ENCODE measurements around the gene KNCN.

KNCN gene

DNA sequence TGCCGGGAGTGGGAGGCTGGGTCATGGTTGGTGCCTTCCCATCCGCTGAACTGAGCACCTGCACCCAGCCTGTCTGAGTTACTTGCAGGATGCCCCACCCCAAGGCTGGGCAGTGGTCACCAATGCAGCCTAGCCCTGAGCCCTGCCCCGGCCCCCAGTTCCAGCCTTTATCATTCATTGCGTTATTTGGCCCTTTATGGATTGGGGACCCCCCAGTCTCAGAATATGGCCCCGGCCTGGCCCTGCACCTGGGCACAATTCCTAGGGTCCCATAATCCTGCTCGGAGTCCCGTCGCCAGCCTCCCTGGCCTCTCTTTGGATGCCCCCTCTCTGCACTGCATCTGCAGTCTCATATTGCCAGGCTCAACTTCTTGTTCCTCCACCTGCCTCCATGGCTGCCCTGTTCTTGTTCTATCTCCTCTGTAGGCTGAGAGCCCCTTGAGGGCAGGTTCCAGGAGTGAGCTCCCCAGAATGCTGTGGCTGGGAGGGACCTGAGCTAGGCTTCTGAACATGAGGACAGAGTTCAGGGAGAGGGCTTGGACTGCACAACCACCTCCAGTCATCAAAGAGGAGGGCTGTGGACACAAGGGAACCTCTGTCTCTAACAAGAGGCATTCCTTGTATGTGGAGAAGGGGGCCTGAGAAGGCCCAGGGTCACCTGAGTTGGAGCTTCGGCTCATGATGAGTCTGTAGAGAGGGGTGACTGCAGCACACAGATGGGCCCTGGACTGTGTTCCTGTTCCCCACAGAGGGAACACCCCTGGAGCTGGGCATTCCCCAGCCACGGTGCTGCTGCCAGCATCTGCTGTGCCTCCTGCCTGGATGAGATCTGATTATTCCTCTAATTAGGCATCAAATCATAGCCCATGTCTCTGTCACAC is 1.1 kb upstream of the KNCN start (continued):
- TF ChIP-seq, protein P1, sequence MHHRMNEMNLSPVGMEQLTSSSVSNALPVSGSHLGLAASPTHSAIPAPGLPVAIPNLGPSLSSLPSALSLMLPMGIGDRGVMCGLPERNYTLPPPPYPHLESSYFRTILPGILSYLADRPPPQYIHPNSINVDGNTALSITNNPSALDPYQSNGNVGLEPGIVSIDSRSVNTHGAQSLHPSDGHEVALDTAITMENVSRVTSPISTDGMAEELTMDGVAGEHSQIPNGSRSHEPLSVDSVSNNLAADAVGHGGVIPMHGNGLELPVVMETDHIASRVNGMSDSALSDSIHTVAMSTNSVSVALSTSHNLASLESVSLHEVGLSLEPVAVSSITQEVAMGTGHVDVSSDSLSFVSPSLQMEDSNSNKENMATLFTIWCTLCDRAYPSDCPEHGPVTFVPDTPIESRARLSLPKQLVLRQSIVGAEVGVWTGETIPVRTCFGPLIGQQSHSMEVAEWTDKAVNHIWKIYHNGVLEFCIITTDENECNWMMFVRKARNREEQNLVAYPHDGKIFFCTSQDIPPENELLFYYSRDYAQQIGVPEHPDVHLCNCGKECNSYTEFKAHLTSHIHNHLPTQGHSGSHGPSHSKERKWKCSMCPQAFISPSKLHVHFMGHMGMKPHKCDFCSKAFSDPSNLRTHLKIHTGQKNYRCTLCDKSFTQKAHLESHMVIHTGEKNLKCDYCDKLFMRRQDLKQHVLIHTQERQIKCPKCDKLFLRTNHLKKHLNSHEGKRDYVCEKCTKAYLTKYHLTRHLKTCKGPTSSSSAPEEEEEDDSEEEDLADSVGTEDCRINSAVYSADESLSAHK (tag by site-specific recombination; IDR thresholded peaks at IDR 0.05) = no peak
- TF ChIP-seq ZFP3 (tag by site-specific recombination; IDR thresholded peaks at IDR 0.05; ENCODE audit: low read depth) = no peak
- no peak for TF ChIP-seq ZNF341 (tag by site-specific recombination; IDR thresholded peaks at IDR 0.05; ENCODE audit: low read depth)
- no peak for TF ChIP-seq FEZF1 (tag by site-specific recombination; IDR thresholded peaks at IDR 0.05)
- TF ChIP-seq YY1 (tag by site-specific recombination; IDR thresholded peaks at IDR 0.05) = no peak
- no peak for TF ChIP-seq ZNF473 (tag by site-specific recombination; IDR thresholded peaks at IDR 0.05)
- TF ChIP-seq, protein P2, sequence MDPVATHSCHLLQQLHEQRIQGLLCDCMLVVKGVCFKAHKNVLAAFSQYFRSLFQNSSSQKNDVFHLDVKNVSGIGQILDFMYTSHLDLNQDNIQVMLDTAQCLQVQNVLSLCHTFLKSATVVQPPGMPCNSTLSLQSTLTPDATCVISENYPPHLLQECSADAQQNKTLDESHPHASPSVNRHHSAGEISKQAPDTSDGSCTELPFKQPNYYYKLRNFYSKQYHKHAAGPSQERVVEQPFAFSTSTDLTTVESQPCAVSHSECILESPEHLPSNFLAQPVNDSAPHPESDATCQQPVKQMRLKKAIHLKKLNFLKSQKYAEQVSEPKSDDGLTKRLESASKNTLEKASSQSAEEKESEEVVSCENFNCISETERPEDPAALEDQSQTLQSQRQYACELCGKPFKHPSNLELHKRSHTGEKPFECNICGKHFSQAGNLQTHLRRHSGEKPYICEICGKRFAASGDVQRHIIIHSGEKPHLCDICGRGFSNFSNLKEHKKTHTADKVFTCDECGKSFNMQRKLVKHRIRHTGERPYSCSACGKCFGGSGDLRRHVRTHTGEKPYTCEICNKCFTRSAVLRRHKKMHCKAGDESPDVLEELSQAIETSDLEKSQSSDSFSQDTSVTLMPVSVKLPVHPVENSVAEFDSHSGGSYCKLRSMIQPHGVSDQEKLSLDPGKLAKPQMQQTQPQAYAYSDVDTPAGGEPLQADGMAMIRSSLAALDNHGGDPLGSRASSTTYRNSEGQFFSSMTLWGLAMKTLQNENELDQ (tag by site-specific recombination; IDR thresholded peaks at IDR 0.05; ENCODE audit: low read depth) = no peak
- TF ChIP-seq ZNF76 (tag by site-specific recombination; IDR thresholded peaks at IDR 0.05; ENCODE audit: borderline replicate concordance, low read depth) = no peak
- no peak for TF ChIP-seq ZNF274 (IDR thresholded peaks at IDR 0.05; ENCODE audit: low read length)
- no peak for TF ChIP-seq ZNF274 (tag by site-specific recombination; IDR thresholded peaks at IDR 0.05; ENCODE audit: borderline replicate concordance)
- TF ChIP-seq ZNF16 (tag by site-specific recombination; IDR thresholded peaks at IDR 0.05; ENCODE audit: low read depth) = no peak

DNA sequence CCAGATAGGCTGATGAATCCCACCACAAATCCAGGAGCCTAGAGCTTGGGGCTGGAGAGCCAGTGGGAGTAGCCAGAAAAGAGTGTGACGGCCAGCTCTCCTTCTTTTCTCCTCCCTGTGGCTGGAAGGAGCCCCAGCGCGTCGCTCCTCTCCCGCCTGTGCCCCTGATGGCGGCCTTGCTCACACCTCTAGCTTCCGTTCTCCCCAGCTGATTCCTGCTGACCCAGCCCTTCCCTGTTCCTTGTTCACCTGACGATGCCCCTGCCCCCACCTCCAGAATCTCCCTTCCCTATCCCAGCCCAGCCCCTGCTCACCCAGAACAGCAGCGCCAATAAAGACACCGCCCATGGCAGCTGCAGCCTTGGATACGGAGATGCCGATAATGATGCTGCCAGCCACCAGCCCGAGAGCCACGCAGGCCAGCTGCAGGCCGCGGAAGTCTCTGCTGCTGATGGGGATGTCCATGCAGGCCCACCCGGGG is 656 bp downstream of the KNCN start:
- Histone ChIP-seq H3K4me1 (ENCODE audit: control insufficient read depth, insufficient read depth, low read length) (no peaks in the 10 kb centered on the region), H3K9me3 (ENCODE audit: control insufficient read depth, insufficient read depth, low read depth, low read length) (no peaks in the 10 kb centered on the region), H3K36me3 (ENCODE audit: control insufficient read depth in 2 of 2, insufficient read depth in 1 of 2, low read length in 2 of 2) (no peaks in the 10 kb centered on the region), H3K27ac (ENCODE audit: extremely low read depth, low read depth, low read length) (no peak overlapping the region), H3K4me3 (ENCODE audit: low read depth, low read length) (no peak overlapping the region)
- TF ChIP-seq ZNF830 (tag by site-specific recombination; IDR thresholded peaks at IDR 0.05; ENCODE audit: low read depth) (no peak), ZFP69B (tag by site-specific recombination; IDR thresholded peaks at IDR 0.05) (no peak), ZNF473 (tag by site-specific recombination; IDR thresholded peaks at IDR 0.05) (no peak), ZFP37 (tag by site-specific recombination; IDR thresholded peaks at IDR 0.05) (no peak)
- TF ChIP-seq, protein P3, sequence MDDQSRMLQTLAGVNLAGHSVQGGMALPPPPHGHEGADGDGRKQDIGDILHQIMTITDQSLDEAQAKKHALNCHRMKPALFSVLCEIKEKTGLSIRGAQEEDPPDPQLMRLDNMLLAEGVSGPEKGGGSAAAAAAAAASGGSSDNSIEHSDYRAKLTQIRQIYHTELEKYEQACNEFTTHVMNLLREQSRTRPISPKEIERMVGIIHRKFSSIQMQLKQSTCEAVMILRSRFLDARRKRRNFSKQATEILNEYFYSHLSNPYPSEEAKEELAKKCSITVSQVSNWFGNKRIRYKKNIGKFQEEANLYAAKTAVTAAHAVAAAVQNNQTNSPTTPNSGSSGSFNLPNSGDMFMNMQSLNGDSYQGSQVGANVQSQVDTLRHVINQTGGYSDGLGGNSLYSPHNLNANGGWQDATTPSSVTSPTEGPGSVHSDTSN (CRISPR knock-in tag; IDR thresholded peaks at IDR 0.05) = no peak
- CTCF ChIA-PET = interaction anchor here (0.7 to 1.1 kb wide), 5 partner anchors 15 to 175 kb away, joined by 3 to 9 read pairs (median 3); a partner anchor contains a TSS
- POLR2A ChIA-PET = no interaction called here

Measured in HEK293 (cell line).